ENCODE data around the gene ZNF276.

The ZNF276 gene

GRCh38 chr16:89723279-89724250 is 2.2 kb downstream of the ZNF276 start:
- peaks cover 49% of the 10 kb centered on the region for H3K79me2 ChIP-seq (ENCODE audit: insufficient read depth, low read length)
- H3K27me3 ChIP-seq (ENCODE audit: insufficient read depth, low read length, poor library complexity), result no peaks in the 10 kb centered on the region
- TF ChIP-seq CTCF (IDR thresholded peaks at IDR 0.05; ENCODE audit: borderline replicate concordance, extremely low read depth, low read length, poor library complexity, severe bottlenecking), result no peak
- no peak for TF ChIP-seq EZH2 (IDR thresholded peaks at IDR 0.05; ENCODE audit: borderline replicate concordance, low read depth, low read length, severe bottlenecking)
- H3K4me2 ChIP-seq (ENCODE audit: insufficient read depth, low read length), result peak overlapping the region; percentile 97
- no peak overlapping the region; the same call in 1 of the 2 replicates for H3K27ac ChIP-seq (ENCODE audit: low read length)
- DNase-seq (no peak), ATAC-seq (ENCODE audit: insufficient read depth, low read depth) (no peak)
- peak overlapping the region; percentile 96 for H3K9ac ChIP-seq (ENCODE audit: low read depth, low read length)
- peaks cover 35% of the 10 kb centered on the region for H3K4me1 ChIP-seq (ENCODE audit: insufficient read depth, low read length)
- no peaks in the 10 kb centered on the region for H3K9me3 ChIP-seq (ENCODE audit: insufficient read depth, low read length, severe bottlenecking)
- H3K36me3 ChIP-seq (ENCODE audit: insufficient read depth, low read length), result peaks cover 57% of the 10 kb centered on the region
- H4K20me1 ChIP-seq (ENCODE audit: insufficient read depth, low read length), result peaks cover 41% of the 10 kb centered on the region
- peak overlapping the region in 1 of 2 experiments; percentile 70; a peak in 2 of 4 replicates for H3K4me3 ChIP-seq (ENCODE audit: low read depth in 1 of 2, low read length in 2 of 2)
- H2AFZ ChIP-seq (ENCODE audit: low read depth, low read length), result no peak overlapping the region

- H3K9me3 ChIP-seq (ENCODE audit: insufficient read depth, low read length, severe bottlenecking), result no peaks in the 10 kb centered on the region
- no peak overlapping the region for H3K9ac ChIP-seq (ENCODE audit: low read depth, low read length)
- peaks cover 21% of the 10 kb centered on the region for H3K4me1 ChIP-seq (ENCODE audit: insufficient read depth, low read length)
- no peak overlapping the region for H3K4me2 ChIP-seq (ENCODE audit: insufficient read depth, low read length)
- DNase-seq, result no peak
- H4K20me1 ChIP-seq (ENCODE audit: insufficient read depth, low read length), result peaks cover 61% of the 10 kb centered on the region
- H2AFZ ChIP-seq (ENCODE audit: low read depth, low read length), result no peak overlapping the region
- no peak overlapping the region for H3K4me3 ChIP-seq (ENCODE audit: low read depth in 1 of 2, low read length in 2 of 2)
- peaks cover 88% of the 10 kb centered on the region for H3K36me3 ChIP-seq (ENCODE audit: insufficient read depth, low read length)
- peaks cover 48% of the 10 kb centered on the region for H3K79me2 ChIP-seq (ENCODE audit: insufficient read depth, low read length)
- ATAC-seq (ENCODE audit: insufficient read depth, low read depth), result no peak
- H3K27ac ChIP-seq (ENCODE audit: low read length), result no peak overlapping the region
- TF ChIP-seq CTCF (IDR thresholded peaks at IDR 0.05; ENCODE audit: borderline replicate concordance, extremely low read depth, low read length, poor library complexity, severe bottlenecking) (no peak), EZH2 (IDR thresholded peaks at IDR 0.05; ENCODE audit: borderline replicate concordance, low read depth, low read length, severe bottlenecking) (no peak)
- no peaks in the 10 kb centered on the region for H3K27me3 ChIP-seq (ENCODE audit: insufficient read depth, low read length, poor library complexity)
These were observed 6.2 kb downstream of the ZNF276 start for GRCh38 chr16:89727406-89728120.

- H3K27ac ChIP-seq (ENCODE audit: low read length), result no peak overlapping the region
- peaks cover 88% of the 10 kb centered on the region for H3K36me3 ChIP-seq (ENCODE audit: insufficient read depth, low read length)
- H3K9ac ChIP-seq (ENCODE audit: low read depth, low read length), result no peak overlapping the region
- no peak overlapping the region for H3K4me2 ChIP-seq (ENCODE audit: insufficient read depth, low read length)
- H3K79me2 ChIP-seq (ENCODE audit: insufficient read depth, low read length), result peaks cover 36% of the 10 kb centered on the region
- no peak for ATAC-seq (ENCODE audit: insufficient read depth, low read depth)
- no peak overlapping the region for H3K4me3 ChIP-seq (ENCODE audit: low read depth in 1 of 2, low read length in 2 of 2)
- no peak overlapping the region for H2AFZ ChIP-seq (ENCODE audit: low read depth, low read length)
- peaks cover 59% of the 10 kb centered on the region for H4K20me1 ChIP-seq (ENCODE audit: insufficient read depth, low read length)
- no peak for DNase-seq
- no peaks in the 10 kb centered on the region for H3K9me3 ChIP-seq (ENCODE audit: insufficient read depth, low read length, severe bottlenecking)
- TF ChIP-seq EZH2 (IDR thresholded peaks at IDR 0.05; ENCODE audit: borderline replicate concordance, low read depth, low read length, severe bottlenecking) (no peak), CTCF (IDR thresholded peaks at IDR 0.05; ENCODE audit: borderline replicate concordance, extremely low read depth, low read length, poor library complexity, severe bottlenecking) (no peak)
- H3K4me1 ChIP-seq (ENCODE audit: insufficient read depth, low read length), result peaks cover 3% of the 10 kb centered on the region
- H3K27me3 ChIP-seq (ENCODE audit: insufficient read depth, low read length, poor library complexity), result no peaks in the 10 kb centered on the region
These were observed 8.0 kb downstream of the ZNF276 start for GRCh38 chr16:89729293-89729692.
